UCSD-AML1 (cell line): ENCODE measurements around the gene PLP2.

Experiments
- DNase-seq: peaks from one replicate; lab custom pipeline; 2025; ENCODE audit not compliant: unreplicated experiment; lab: John Stamatoyannopoulos, UW

PLP2 gene

DNA sequence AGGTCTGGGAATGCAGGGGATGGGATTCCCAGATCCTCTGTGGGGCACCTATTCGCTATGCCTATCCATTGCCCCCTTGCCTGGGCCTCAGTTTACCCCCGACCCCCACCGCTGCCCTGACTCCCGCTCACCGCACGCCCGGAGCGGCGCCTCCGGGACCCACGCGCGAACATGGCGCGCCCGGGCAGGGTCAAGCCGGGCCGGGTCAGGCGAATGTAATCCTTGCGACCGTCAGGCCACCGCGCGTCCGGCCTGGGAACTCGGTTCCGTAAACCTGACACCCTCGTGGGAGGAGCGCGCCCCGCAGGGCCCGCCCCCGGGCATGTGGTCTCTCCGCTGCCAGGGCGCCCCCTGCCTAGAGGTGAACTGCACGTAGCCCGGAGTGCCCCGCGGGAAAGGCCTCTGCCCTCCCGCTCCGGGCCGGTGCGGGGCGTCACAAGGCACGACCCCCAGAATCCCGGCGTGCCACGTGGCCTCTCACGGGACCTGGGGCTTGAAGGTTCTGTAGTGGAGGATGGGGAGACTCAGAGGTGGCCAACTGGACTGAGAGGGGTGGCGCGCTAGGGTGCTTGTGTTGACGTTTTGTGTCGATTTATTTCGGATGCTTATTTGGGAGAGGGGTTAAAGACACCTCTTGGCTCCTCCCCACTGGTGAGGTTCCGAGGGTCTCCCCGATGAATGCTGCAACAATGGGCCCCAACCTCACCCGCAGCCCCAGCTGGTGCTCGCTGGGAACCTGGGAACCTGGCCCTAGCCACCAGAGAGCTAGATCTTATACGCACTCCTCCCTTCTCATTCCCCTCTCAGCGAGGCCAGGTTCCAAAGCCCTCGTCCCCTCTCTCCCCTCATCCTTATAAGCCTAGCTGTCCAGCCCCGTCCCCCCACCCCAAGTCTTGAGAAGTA, 14.7 kb downstream of the PLP2 start, which contains the start of gene PRICKLE3:
TSS of gene PRICKLE3 (minus strand) at position 249 of the 903 bp plus-strand sequence. CDS start at position 173, 76 bp downstream.
- DNase-seq = peak; percentile 81

DNA sequence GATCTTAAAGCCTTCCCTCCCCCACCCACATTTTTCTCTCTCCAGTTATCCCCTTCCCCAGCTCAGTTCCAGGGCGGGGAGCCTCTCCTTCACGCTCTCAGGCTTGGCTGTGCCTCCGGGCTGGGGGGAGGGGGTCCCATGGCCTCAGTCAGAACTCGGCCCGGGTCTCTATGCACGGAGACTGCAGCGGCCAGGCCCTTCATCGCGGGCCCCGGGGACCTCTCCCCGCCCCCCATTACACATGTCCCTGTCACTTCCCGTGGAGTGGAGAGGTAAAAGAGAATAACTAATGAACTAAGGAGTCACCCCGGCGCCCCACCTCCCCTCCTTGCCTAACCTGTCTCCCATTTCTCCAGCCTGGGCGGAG, 15.3 kb downstream of the PLP2 start:
- DNase-seq = no peak

DNA sequence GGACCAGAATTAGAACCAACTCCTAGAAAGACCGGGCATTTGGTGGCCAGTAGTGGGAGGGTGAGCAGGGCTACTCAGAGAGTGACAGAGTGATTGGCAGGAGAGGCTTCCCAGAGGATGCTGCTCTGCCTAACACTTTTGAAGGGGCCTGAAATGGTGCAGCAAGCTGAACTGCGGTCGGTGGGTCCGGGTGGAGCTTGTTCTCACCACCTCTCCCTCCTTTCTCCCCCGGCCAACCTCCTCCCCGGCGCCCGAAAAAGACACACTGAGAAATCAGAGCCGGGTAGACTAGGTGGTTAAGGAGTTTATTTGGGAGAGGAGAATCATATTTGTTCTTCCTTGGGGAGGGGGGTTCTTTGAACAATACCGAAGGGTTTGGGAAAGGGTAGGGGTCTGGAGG, 15.8 kb downstream of the PLP2 start:
- no peak for DNase-seq

DNA sequence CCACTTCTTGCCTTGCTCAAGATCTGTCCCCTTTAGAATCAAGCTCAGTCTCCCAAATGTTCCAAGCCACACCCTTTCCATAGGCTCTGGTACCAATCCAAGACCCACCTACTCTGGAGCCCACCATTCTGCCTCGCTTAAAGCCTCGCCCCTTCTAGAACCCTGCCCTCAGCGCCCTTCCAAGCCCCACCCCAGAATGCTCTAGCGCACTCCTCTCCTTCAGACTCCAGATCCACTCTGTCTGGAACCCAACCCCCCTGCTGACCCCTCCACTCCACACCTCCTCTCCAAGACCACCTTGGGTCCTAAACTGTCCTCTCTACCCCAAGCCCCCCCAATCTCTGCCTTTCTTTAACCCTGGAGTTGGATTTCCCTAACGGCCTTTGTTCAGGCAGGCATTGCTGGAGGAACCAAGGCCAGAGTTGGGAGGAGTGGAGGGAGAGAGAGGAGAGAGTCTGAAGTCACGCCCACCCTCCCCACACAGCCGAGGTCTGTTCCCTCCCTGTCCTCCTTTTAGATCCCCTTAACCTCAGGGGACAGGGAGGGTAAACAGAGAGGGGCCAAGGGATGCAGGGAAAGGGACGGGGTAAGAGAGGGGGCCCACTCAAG, 16.9 kb downstream of the PLP2 start:
- DNase-seq = no peak

DNA sequence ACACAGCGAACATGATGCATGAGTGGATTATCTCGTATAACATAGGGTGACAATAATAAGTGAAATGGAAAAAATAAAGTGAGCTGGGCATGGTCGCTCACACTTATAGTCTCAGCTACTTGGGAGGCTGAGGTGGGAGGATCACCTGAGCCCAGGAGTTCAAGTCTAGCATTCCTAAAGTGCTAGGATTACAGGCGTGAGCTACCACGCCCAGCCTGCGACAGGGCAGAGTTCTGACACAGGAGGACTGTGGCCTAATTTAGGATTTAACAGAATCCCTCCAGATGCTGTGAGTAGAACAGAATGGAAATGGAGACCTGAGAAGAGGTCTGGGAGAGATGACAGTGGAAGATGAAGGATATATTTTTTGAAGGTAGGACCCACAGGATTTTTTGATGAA, 17.9 kb downstream of the PLP2 start:
- DNase-seq = no peak

DNA sequence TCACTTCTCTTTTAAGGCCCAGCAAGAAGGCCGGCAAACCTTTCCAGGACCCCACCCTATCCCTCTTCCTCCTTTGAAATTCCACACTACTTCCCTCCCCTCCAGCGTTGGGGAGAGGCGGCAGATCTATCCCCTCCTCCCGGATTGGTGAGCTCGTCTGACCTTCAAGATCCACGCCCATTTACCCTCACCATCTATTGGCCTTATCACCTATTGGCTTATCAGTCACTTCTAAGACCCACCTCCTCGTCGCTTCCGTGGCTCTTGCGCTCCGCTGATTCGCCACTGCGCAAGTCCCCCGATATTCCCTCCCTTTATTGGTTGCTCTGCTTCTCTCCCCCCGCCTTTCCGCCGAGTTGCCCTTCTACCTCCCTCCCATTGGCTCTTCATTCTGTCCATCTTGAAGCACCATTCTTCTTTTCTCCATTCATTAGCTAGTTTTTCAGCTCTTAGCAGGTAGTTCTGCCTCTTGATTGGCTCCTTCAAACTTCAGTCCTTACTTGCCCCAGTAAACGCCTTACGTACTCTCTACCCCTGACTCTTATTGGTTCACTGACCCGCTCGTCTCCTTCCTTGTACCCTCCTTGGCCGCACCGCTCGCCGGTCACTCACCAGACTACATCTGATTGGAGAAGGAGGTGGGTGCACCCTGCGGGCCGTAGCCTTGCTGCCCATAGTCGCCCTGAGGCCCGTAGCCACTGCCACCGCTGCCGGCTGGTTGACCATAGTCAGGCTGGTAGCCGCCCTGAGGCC, 19.3 kb downstream of the PLP2 start:
- peak; percentile 85 for DNase-seq

DNA sequence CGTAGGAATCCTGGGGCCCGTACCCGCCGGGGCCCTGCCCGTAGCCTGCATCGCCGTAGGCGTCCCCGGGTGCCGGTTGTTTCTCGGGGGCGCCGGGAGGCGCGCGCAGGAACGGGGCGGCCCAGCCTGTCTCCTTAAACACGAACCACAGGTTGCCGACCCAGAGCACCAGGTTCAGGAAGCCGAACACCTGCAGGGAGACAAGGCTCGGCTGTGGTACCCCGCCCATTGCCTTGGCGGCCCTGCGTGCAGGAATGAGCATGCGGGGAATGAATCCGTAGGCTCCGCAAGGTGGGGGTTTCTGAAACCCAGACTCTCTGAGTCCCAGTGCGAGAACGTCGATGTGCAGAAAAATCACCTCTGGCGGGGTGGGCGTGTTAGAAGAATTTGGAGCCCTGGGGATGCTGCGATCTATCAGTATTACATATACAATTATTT, 19.9 kb downstream of the PLP2 start:
- DNase-seq = no peak

DNA sequence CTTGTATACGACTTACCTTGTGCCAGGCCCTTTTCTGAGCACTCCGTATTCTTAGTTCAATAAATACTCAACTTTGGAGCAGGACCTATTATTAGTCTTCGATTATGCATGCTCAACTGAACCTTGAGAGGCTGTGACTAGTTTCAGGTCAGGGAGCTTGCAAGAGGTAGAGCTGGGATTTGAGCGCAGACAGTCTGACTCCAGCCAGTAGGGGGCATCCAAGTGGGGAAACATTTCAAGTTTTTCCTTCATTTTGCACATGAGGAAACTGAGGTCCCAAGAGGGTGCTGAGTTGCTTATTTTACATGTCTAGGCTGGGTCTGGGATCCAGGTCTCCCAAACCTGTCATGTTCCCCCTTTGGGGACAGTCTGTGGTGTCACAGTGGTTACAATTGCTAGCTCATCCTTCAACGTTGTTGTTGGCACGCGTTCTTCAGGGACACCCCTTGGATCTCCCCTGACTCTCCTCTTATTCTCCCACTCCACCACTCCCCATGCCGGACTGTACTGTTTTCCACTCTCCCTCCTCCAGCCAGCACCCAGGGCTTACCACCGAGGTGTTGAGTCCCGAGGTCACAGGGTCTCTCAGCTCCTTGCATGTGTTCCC, 21.1 kb downstream of the PLP2 start:
- DNase-seq = no peak

DNA sequence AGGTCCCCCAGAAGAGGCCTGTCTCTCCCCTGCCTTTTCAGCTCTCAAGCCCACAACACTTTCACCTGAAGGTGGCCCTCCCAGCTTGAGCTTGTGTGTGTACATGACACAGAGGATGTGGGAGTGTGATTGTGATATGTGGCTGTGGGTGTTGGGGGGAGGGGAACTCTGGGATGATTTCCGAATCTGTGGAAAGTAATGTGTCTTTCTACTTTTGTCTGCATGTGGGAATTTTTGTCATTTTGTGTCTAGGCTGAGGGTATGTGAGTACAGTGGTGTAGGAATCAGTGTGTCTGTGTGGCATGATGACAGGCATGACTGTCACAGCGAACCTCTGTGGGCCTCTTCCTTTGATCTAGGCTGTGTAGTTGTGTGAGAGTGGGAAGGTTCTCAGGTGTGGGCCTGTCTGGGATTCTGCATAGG, 21.9 kb downstream of the PLP2 start:
- no peak for DNase-seq

DNA sequence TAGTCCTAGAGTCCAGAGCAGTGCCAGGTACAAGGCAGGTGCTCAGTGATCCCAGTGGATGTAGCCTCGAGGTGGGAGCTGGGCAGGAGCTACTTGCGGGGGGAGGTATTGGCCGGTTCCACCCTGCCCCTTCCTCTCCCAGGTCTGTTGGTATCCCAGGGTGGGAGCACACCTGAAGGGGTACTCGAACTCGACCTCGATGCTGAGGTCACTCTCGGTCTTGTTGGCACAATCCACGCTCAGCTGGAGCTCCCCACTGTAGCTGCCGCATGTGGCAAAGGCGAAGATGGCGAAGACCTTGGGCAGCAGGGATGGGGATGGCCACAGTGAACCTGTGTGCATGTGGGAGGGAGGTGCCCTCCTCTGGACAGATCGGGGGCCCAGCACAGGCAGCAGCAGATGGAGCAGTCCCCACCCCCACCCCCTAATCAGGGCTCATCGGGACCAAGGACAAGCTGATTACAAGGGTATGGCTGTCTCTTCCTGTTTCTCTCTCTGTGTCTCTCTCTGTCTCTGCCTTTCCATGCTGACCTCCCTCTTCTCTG, 25.9 kb downstream of the PLP2 start:
- DNase-seq = no peak

DNA sequence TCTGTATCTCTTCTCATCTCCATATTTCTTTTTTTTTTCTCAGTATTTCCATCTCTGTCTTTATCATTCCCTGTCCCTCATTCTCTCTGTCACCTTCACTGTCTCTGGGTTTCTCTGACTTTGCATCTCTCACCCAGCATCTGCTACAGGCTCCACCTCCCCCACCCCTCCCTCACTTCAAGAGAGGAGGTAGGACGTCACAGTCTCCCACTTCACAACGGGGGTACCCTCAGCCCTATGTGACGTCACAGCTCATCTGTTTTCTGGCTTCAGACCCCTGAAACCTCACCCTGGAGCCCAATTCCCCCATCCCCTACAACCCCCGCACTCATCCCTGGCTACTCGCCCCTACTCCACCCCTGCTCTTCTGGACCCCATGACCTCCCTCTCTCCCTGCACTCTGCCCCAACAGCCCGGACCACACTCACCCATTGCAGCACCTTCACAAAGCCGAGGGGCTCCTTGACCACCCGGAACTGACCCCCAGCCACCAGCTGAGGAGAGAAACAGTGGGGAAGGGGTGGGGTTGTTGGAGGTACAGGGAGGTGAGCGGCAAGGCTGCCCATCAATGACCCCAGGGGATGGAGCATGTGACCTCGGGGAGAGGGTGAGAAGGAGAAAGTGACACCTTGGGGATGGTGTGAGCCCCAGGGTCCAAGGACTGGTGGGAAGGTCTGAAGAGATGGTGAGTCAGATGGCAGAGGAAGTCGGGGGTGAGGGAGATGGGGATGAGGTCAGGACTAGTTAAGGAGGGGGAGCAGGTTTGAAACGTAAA, 27.0 kb downstream of the PLP2 start:
- no peak for DNase-seq

DNA sequence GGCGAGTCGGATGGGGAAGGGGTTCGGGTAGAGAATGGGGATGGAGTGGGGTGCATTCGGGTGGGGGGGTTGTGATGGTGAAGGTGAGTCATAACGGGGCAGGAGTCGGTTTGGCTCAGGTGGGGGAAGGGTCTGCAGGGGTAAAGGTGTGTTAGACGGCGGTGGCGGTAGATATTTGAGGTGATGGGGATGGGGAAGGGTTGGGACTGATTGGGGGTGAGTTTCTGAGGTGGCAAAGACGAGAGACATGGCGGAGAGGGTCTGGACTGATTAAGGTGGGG, 27.6 kb downstream of the PLP2 start:
- no peak for DNase-seq

DNA sequence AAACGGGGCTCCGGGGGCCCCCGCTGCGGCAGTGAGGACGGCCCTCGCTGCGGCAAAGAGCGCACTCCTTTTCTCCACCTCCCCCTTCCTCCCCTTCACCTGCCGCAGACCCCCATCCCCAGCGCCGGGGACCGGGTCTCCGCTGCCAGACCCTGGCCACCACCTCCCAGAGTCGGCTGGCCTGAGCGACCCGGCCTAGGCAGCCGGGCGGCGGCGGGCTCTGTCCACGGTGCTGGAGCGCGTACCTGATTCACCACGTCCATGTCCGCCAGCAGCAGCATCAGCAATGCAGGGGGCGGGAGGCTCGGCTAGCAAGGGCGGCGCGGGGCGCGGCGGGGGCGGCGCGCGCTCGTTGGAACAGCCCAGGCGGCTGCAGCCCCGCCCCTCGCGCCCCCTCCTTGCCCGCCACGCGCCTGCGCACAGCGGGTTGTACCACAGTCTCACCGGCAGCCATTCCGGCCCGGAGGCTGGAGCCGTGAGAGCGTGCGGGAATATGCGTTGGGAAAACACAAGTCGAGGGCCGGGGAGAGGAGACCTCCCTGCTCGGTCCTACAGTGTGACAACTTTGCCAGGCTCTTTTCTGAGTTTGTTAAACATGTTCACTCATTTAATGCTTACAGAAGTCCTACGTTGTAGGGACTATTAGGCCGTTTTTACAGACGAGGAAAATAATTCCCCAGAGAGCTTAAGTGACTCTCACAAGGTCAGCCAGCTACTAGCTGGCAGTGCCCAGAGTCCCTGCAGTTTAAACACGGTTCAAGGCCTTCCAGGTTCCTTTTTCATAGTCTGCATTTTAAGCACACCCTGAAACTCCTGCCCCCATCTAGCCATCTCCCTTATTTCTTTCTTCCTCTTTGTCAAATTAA, 28.4 kb downstream of the PLP2 start, which contains the start of gene SYP:
TSS of gene SYP (minus strand) at position 288 of the 866 bp plus-strand sequence. CDS start at position 281, 7 bp downstream.
- DNase-seq = peak; percentile 88

DNA sequence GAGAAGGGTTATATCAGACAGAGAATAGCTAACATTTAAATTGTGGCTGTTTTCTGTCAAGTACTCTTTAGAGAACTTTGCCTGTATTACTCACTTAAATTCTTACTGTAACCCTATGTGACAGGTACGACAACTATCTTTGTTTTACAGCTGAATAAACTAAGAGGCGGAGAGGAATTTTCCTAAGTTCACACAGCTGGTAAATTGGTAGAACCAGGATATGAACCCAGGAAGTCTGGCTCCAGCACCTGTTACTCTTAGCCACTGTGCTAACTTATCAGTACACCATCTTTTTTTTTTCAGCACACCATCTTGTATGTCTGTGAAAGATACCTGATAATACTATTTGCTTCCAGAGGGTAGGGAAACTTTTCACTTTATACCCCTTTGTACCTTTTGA, 30.3 kb downstream of the PLP2 start:
- DNase-seq = no peak

DNA sequence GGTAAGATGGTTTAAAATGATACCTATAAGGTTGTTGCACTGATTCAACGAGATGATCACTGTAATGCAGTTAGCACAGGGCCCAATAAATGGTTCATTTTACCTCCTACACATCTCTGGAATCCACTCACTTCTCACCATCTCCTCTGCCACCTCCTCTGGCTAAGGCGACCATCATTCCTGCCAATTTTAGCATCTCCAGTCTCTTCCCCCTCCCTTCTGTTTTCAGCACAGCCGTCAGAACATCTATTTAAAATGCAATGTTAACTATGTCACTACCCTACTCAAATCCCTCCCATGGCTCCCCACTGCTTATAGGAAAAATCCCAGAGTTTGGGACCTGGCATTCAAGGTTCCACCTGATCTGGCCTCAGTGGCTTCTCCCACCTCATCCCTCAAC, 31.8 kb downstream of the PLP2 start:
- DNase-seq = no peak

DNA sequence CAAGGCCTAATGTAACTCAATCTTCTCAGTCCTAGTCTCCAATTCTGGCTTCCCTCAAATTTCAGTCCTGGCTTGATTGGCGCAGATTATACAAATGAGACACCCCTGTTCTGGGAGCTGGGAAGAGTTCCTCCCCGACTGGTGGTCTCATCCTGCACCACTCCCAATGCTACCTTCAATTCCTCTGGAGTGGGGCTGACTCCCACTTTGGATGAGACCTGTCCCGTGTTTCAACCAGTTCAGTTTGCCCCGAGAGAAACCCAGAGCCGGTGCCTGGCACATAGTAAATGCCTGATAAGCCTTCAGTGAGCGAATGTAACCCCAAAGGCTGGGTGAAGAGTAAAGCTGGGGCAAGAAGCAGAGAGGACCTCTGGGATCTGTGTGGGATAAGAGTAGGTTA, 32.3 kb downstream of the PLP2 start:
- DNase-seq = no peak

DNA sequence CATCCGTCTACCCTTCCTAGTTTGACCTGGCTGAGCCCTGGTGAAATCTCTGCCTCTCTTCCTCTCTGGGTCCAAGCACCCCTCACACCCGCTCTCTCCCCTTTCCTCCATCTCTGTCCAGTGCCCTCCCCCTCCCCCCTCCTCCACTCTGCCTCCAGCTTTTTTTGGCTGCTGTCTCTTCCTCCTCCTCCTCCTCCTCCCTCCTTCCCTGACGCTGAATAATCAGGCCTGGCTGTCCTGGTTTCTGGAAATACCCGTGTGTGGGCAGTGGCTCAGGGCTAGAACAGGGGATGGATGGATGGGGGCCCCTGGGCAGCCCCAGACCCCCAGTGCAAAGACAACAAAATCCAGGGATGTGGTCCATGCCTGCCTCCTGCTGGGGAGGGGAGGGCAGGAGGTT, 33.0 kb downstream of the PLP2 start:
- DNase-seq = no peak

DNA sequence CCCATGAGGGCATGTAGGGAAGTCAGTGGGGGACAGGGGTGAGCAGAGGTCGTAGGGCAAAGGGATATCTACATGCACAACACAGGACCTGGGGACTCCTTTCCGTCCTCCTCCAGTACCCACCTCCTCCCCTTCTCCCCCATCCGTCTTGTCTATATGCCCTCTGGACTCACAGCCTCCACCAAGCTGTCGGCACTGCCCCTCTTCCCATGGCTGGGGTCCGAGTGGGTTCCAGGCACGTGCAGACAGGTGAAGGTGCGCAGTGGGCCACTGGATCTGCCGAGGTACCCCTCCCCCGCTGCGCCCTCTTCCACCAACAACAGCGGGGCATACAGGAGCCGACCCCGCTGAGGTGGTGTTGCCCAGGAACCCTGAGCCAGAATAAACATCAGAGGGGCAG, 33.7 kb downstream of the PLP2 start:
- no peak for DNase-seq

DNA sequence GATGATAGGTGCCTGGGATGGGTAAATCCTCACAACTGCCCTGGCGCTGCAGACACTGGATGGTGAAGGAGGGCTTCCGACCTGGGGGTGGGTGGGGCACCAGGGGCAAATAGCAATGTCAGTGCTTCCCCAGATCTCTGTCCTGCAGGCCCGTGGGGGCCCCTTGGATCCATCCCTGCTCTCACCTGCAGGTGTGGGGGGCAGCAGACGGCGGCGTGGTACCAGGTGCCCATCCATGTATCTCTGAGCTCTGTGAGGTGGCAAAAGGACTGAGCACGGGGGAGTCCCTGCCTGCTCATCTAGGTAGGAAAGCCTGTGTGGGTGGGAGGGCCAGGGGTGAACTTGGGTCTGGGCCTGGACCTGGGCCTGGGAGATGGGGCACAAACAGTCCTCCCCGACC, 34.8 kb downstream of the PLP2 start:
- no peak for DNase-seq
